ENCODE data around the gene CD44. TPM values are rescaled to one million over a fixed set of nuclear protein-coding genes. Genes with fewer than 3 reads are reported as not detected.

The CD44 gene
- total RNA-seq, 4 donors from 2014 or later, result 67.1 to 180 (median 84.8) TPM

GRCh38 chr11:35148163-35148837 is 9.3 kb downstream of the CD44 start:
- WGBS, 2 donors, result 90 to 96% methylated on average over 5 of the region's 5 CpGs
- no peak overlapping the region for H3K27ac ChIP-seq
- DNase-seq (ENCODE audit: low spot score in 2 of 2), result no peak
- H3K4me3 ChIP-seq, result no peak overlapping the region
- peaks cover 0 to 9% (median 0%) of the 10 kb centered on the region in 3 donors for H3K36me3 ChIP-seq
- H3K9me3 ChIP-seq, result no peaks in the 10 kb centered on the region
- no peaks in the 10 kb centered on the region for H3K27me3 ChIP-seq
- peaks cover 0 to 44% (median 34%) of the 10 kb centered on the region in 4 donors for H3K4me1 ChIP-seq
- TF ChIP-seq, protein P1, sequence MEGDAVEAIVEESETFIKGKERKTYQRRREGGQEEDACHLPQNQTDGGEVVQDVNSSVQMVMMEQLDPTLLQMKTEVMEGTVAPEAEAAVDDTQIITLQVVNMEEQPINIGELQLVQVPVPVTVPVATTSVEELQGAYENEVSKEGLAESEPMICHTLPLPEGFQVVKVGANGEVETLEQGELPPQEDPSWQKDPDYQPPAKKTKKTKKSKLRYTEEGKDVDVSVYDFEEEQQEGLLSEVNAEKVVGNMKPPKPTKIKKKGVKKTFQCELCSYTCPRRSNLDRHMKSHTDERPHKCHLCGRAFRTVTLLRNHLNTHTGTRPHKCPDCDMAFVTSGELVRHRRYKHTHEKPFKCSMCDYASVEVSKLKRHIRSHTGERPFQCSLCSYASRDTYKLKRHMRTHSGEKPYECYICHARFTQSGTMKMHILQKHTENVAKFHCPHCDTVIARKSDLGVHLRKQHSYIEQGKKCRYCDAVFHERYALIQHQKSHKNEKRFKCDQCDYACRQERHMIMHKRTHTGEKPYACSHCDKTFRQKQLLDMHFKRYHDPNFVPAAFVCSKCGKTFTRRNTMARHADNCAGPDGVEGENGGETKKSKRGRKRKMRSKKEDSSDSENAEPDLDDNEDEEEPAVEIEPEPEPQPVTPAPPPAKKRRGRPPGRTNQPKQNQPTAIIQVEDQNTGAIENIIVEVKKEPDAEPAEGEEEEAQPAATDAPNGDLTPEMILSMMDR (IDR thresholded peaks at IDR 0.05), result no peak
- no peak for TF ChIP-seq EP300 (IDR thresholded peaks at IDR 0.05)
- TF ChIP-seq POLR2A (IDR thresholded peaks at IDR 0.05), result no peak

DNA sequence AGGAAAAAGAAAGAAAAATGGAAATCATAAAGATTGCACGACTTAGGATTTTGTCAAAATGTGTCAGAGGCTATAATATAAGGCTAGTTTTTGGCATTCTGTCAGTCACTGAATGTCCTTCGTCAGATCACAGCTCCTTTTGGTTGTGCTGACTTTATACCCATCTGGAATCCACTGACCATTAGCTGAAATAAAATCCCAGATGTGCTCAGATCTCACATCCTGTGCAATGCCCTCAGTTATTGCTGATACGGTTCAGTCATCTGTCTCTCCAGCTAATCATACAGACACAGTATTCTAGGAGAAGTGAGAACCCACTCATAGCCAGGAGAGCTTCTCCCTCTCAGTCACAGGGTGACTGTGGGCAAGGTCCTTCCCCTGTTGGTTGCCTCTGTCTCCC is 11.5 kb downstream of the CD44 start:
- peaks cover 0 to 9% (median 0%) of the 10 kb centered on the region in 3 donors for H3K36me3 ChIP-seq
- H3K4me3 ChIP-seq, result no peak overlapping the region
- H3K27ac ChIP-seq, result peak overlapping the region in 1 of 4 donors; percentile 26
- no peak for DNase-seq (ENCODE audit: low spot score in 2 of 2)
- WGBS, 2 donors, result 73 to 82% methylated on average over 3 of the region's 3 CpGs
- H3K9me3 ChIP-seq, result no peaks in the 10 kb centered on the region
- no peak for TF ChIP-seq EP300 (IDR thresholded peaks at IDR 0.05)
- no peak for TF ChIP-seq POLR2A (IDR thresholded peaks at IDR 0.05)
- TF ChIP-seq, protein P1 (IDR thresholded peaks at IDR 0.05), result no peak
- H3K4me1 ChIP-seq, result peaks cover 0 to 33% (median 20%) of the 10 kb centered on the region in 4 donors
- H3K27me3 ChIP-seq, result no peaks in the 10 kb centered on the region

DNA sequence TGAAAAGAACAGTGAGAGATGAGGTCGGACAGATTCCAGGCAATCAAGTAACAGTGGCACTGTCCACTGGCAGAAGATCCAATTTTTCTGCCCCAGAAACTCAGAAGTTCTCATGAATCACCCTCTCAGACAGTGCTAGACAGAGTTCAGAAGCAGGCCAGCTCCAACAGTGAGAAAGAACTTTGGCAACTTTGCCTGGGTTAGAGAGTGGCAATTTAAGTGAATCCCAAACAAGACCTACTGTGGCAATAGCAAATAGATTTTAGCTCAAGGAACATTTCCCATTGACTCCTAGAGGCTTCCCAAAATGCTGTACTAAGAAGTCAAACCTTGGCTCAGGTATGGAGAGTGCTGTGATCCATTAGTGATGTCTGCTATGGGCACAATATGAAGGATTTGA is 12.3 kb downstream of the CD44 start:
- no peaks in the 10 kb centered on the region for H3K9me3 ChIP-seq
- H3K4me3 ChIP-seq, result no peak overlapping the region
- peak overlapping the region in 1 of 4 donors; percentile 26 for H3K27ac ChIP-seq
- 64 to 76% methylated on average over 1 of the region's 1 CpG for WGBS, 2 donors
- peaks cover 0 to 9% (median 0%) of the 10 kb centered on the region in 3 donors for H3K36me3 ChIP-seq
- H3K4me1 ChIP-seq, result peaks cover 0 to 27% (median 13%) of the 10 kb centered on the region in 4 donors
- H3K27me3 ChIP-seq, result no peaks in the 10 kb centered on the region
- no peak for TF ChIP-seq EP300 (IDR thresholded peaks at IDR 0.05)
- no peak for DNase-seq (ENCODE audit: low spot score in 2 of 2)

DNA sequence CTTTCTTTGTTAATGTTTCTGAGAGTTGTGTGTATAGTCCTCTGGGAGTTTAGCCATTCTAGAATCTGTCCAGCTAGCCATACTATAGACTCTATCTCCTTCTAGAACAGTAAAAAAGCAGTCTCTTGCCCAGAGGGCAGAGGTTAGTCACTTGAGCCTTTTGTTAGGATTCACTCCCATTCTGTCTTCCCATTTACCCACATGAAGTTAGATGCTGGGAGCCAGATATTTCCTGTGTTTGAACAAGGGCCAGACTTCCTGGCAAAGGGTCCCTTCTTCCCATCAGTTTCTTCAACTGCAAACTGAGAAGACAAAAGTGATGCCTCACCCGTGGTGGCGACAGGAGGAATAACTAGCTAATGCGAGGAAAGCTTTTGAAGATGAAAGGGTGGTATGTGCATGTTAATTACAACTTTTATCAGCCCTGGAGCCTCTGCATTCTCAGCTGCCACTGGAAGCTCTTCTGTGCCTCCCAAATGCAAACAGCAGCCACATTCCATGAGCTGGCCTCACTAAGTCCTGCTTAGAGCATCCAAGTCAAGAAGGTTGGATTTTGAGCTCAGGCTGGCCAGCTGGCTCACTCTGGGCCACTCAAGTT is 12.8 kb downstream of the CD44 start:
- WGBS, 2 donors, result 65 to 70% methylated on average over 3 of the region's 3 CpGs

DNA sequence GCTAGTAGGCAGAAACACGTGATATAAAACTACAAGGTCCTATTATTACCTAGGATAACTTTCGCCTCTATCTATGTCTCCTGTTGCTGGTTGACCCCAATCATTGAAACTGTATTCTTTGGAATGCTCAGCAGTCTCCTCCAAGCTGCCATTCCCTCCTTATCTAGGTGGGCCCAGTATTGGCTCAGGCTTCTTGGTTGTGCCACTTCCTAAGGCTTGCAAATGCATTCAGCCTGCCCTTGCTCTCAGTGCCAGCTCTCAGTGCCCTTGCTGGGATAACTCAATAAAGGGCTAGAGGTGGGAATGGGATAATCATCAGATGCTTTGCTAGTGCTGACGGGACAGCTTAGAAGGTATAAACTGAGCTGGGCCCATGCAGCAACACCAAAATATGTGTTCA is 13.6 kb downstream of the CD44 start:
- Histone ChIP-seq H3K4me1 (peaks cover 0 to 24% (median 10%) of the 10 kb centered on the region in 4 donors), H3K27ac (no peak overlapping the region), H3K9me3 (no peaks in the 10 kb centered on the region), H3K36me3 (peaks cover 0 to 9% (median 0%) of the 10 kb centered on the region in 3 donors), H3K4me3 (no peak overlapping the region), H3K27me3 (no peaks in the 10 kb centered on the region)
- no peak for DNase-seq (ENCODE audit: low spot score in 2 of 2)
- TF ChIP-seq, protein P1 (IDR thresholded peaks at IDR 0.05), result no peak
- TF ChIP-seq POLR2A (IDR thresholded peaks at IDR 0.05), result no peak
- TF ChIP-seq EP300 (IDR thresholded peaks at IDR 0.05), result no peak
- WGBS, 2 donors, result 96 to 98% methylated on average over 3 of the region's 3 CpGs

More for the DNA sequence above, 12.8 kb downstream of the CD44 start:
- Histone ChIP-seq H3K9me3 (no peaks in the 10 kb centered on the region), H3K4me1 (peaks cover 0 to 26% (median 9%) of the 10 kb centered on the region in 4 donors), H3K4me3 (no peak overlapping the region), H3K27me3 (no peaks in the 10 kb centered on the region), H3K27ac (peak overlapping the region in 2 of 4 donors; percentile 0 to 20), H3K36me3 (peaks cover 0 to 9% (median 0%) of the 10 kb centered on the region in 3 donors)
- no peak for DNase-seq (ENCODE audit: low spot score in 2 of 2)
- TF ChIP-seq POLR2A (IDR thresholded peaks at IDR 0.05), result no peak
- TF ChIP-seq EP300 (IDR thresholded peaks at IDR 0.05), result no peak

- H3K9me3 ChIP-seq, result no peaks in the 10 kb centered on the region
- H3K27ac ChIP-seq, result peak overlapping the region in 1 of 4 donors; percentile 17
- no peak for DNase-seq (ENCODE audit: low spot score in 2 of 2)
- peaks cover 0 to 31% (median 17%) of the 10 kb centered on the region in 4 donors for H3K4me1 ChIP-seq
- WGBS, 2 donors, result 68 to 69% methylated on average over 2 of the region's 2 CpGs
- peaks cover 0 to 9% (median 0%) of the 10 kb centered on the region in 3 donors for H3K36me3 ChIP-seq
- H3K4me3 ChIP-seq, result no peak overlapping the region
- no peaks in the 10 kb centered on the region for H3K27me3 ChIP-seq
- TF ChIP-seq EP300 (IDR thresholded peaks at IDR 0.05) (no peak), POLR2A (IDR thresholded peaks at IDR 0.05) (no peak)
- TF ChIP-seq, protein P1 (IDR thresholded peaks at IDR 0.05), result no peak
Measured at GRCh38 chr11:35153280-35153679, 14.3 kb downstream of the CD44 start.
